Uterus (tissue), 2 donors: Measurements from ENCODE around the gene PDE6B.

Experiments used
- CTCF ChIP-seq, 4 experiments: fragments of 200-600 bp in 2 of 4; fragments of 450-650 bp in 2 of 4; sonication (generic) in 2 of 4; IDR thresholded peaks; one replicate each; pipeline ENCODE4 v1.5.1; 2016 to 2019; ENCODE audit warnings: antibody characterized with exemption in 4 of 4, mild to moderate bottlenecking in 2 of 4, moderate library complexity in 1 of 4
- POLR2A ChIP-seq, 2 donors: fragments of 450-650 bp; IDR thresholded peaks; one replicate each; pipeline ENCODE4 v1.6.1; 2016; ENCODE audit warnings: antibody characterized with exemption in 2 of 2, mild to moderate bottlenecking in 1 of 2, moderate library complexity in 1 of 2

GRCh38 chr4:717601-718320 is 92.4 kb downstream of the PDE6B start:
- TF ChIP-seq CTCF (IDR thresholded peaks at IDR 0.05) (no peak), POLR2A (IDR thresholded peaks at IDR 0.05) (no peak)
